Endothelial cell of umbilical vein (primary cell): Measurements from ENCODE around the gene TOMM6. TPM values are rescaled to one million over a fixed set of nuclear protein-coding genes. Genes with fewer than 3 reads are reported as not detected.

Experiments
- BruUV-seq: library from RNA; stranded (reverse); fragments of 400-500 nt; replicated peaks from 2 replicates; lab custom pipeline; 2021; lab: Mats Ljungman, UMichigan
- CTCF ChIA-PET: fragments of 300-600, 350-600 bp; sonication (Branson Sonifier 250); formaldehyde crosslinking; loops from one replicate; lab custom pipeline; 2021; ENCODE audit warnings: antibody characterized with exemption, inconsistent platforms; lab: Charles Lee
- POLR2A ChIA-PET: fragments of 300-600, 350-600 bp; sonication (Branson Sonifier 250); formaldehyde crosslinking; loops from one replicate; lab custom pipeline; 2021; ENCODE audit warnings: antibody characterized with exemption, inconsistent platforms; lab: Charles Lee
- DNase-seq: peaks from one replicate; pipeline ENCODE4 v3.0.0-alpha.2; 2011; ENCODE audit warnings: low read depth, low spot score
- FAIRE-seq: peaks from 2 replicates; lab custom pipeline; 2011; peaks lifted over from hg19 to GRCh38; lab: Jason Lieb, UNC
- H2AFZ ChIP-seq: 2 replicates; pipeline ENCODE4 v1.6.0; 2012; ENCODE audit warnings: low read depth, low read length, control low read depth, inconsistent platforms
- H3K27ac ChIP-seq: 2 replicates; pipeline ENCODE4 v1.5.1; 2011; ENCODE audit warnings: low read depth, mild to moderate bottlenecking, control low read depth, low read length, moderate library complexity; ENCODE audit not compliant: insufficient read depth
- H3K27me3 ChIP-seq, 2 experiments: 2 replicates each; pipeline versions ENCODE4 v1.6.0 to v1.6.1; 2011; ENCODE audit warnings: low read length in 2 of 2, mixed read lengths in 1 of 2; ENCODE audit not compliant: control insufficient read depth in 2 of 2, insufficient read depth in 2 of 2
- H3K36me3 ChIP-seq, 2 experiments: 2 replicates in 1 of 2; 3 replicates in 1 of 2; pipeline ENCODE4 v1.5.1; 2011; ENCODE audit warnings: low read length in 2 of 2, mild to moderate bottlenecking in 1 of 2, moderate library complexity in 1 of 2; ENCODE audit not compliant: control insufficient read depth in 2 of 2, insufficient read depth in 2 of 2; ENCODE audit errors: extremely low read depth in 1 of 2
- H3K4me1 ChIP-seq: 3 replicates; pipeline ENCODE4 v1.5.1; 2011; ENCODE audit warnings: mild to moderate bottlenecking, low read length; ENCODE audit not compliant: control insufficient read depth, insufficient read depth; ENCODE audit errors: extremely low read depth
- H3K4me2 ChIP-seq: 2 replicates; pipeline ENCODE4 v1.6.1; 2011; ENCODE audit warnings: low read length, control low read depth, mixed read lengths; ENCODE audit not compliant: insufficient read depth
- H3K4me3 ChIP-seq, 3 experiments: fragments of 200-600 bp in 1 of 3; sonication (generic), shearing (Covaris generic) in 1 of 3; replicated peaks in 1 of 3; 2 replicates each; pipeline ENCODE4 v1.5.1; 2011 to 2016; ENCODE audit warnings: control low read depth in 3 of 3, low read length in 3 of 3, mild to moderate bottlenecking in 2 of 3, inconsistent platforms in 1 of 3, low read depth in 1 of 3, moderate library complexity in 1 of 3; ENCODE audit not compliant: insufficient read depth in 1 of 3
- H3K79me2 ChIP-seq: 2 replicates; pipeline ENCODE4 v1.6.0; 2012; ENCODE audit warnings: low read length, inconsistent platforms; ENCODE audit not compliant: control insufficient read depth, insufficient read depth
- H3K9ac ChIP-seq: replicated peaks from 2 replicates; pipeline ENCODE3; 2011; ENCODE audit warnings: low read length, control low read depth; ENCODE audit not compliant: insufficient read depth; ENCODE audit errors: extremely low read depth
- H3K9me1 ChIP-seq: replicated peaks from 3 replicates; pipeline ENCODE4 v1.6.0; 2011; ENCODE audit warnings: mild to moderate bottlenecking, low read length; ENCODE audit not compliant: control insufficient read depth, insufficient read depth; ENCODE audit errors: extremely low read depth
- H3K9me3 ChIP-seq: replicated peaks from 2 replicates; pipeline ENCODE4 v1.5.1; 2012; ENCODE audit warnings: low read length, inconsistent platforms; ENCODE audit not compliant: control insufficient read depth, insufficient read depth
- H4K20me1 ChIP-seq: replicated peaks from 2 replicates; pipeline ENCODE3; 2011; ENCODE audit warnings: mild to moderate bottlenecking, low read length; ENCODE audit not compliant: control insufficient read depth, insufficient read depth; ENCODE audit errors: extremely low read depth
- CTCF ChIP-seq, 2 donors: IDR thresholded peaks; 1 replicate in 1 of 2; 2 replicates in 1 of 2; pipeline ENCODE4 v1.5.1; 2011; ENCODE audit warnings: low read length in 2 of 2, mild to moderate bottlenecking in 2 of 2, moderate library complexity in 2 of 2, control low read depth in 1 of 2, inconsistent platforms in 1 of 2, low read depth in 1 of 2; ENCODE audit not compliant: insufficient read depth in 1 of 2; ENCODE audit errors: extremely low read depth in 1 of 2
- EZH2 ChIP-seq: IDR thresholded peaks from 2 replicates; pipeline ENCODE4 v1.6.1; 2012; ENCODE audit warnings: borderline replicate concordance, low read depth, mild to moderate bottlenecking, moderate library complexity, low read length, inconsistent platforms; ENCODE audit not compliant: severe bottlenecking
- FOS ChIP-seq: IDR thresholded peaks from 2 replicates; pipeline ENCODE4 v1.6.1; 2011; ENCODE audit warnings: mild to moderate bottlenecking, low read length, moderate library complexity, borderline replicate concordance; ENCODE audit not compliant: insufficient read depth
- GATA2 ChIP-seq: IDR thresholded peaks from 2 replicates; pipeline ENCODE4 v1.7.0; 2011; ENCODE audit warnings: low read depth, mild to moderate bottlenecking, moderate library complexity, mixed read lengths, low read length; ENCODE audit not compliant: insufficient read length, insufficient read depth
- JUN ChIP-seq: IDR thresholded peaks from 2 replicates; pipeline ENCODE4 v1.6.1; 2011; ENCODE audit warnings: borderline replicate concordance, low read depth; ENCODE audit not compliant: insufficient read length, insufficient read depth
- MYC ChIP-seq: IDR thresholded peaks from one replicate; pipeline ENCODE4 v1.6.1; 2011; ENCODE audit warnings: mild to moderate bottlenecking, low read depth, low read length
- POLR2A ChIP-seq: IDR thresholded peaks from 2 replicates; pipeline ENCODE4 v1.6.1; 2012; ENCODE audit warnings: low read depth, mild to moderate bottlenecking, control low read depth, low read length
- POLR2AphosphoS5 ChIP-seq: IDR thresholded peaks from 2 replicates; pipeline ENCODE4 v1.6.1; 2012; ENCODE audit warnings: low read depth, mild to moderate bottlenecking, control low read depth, low read length, moderate library complexity; ENCODE audit not compliant: insufficient read depth
- dilution Hi-C: fragments of 300-500 bp; cut with MboI; formaldehyde crosslinking; loops from one replicate; pipeline ENCODE4 v1.15.0; 2019; ENCODE audit warnings: low sequenced_read_pairs; ENCODE audit not compliant: extremely low pct_ligation_motif_present
- intact Hi-C: fragments of 100-400 bp; cut with micrococcal nuclease; formaldehyde crosslinking; loops from one replicate; pipeline ENCODE4 v1.10.0; 2022
- polyA plus RNA-seq, 4 experiments: library from polyadenylated mRNA; depleted of rRNA in 3 of 4; stranded (reverse) in 3 of 4; unstranded in 1 of 4; fragments of >200 nt; gene quantifications; 2 replicates each; pipeline versions ENCODE4 v1.2.1 to v1.2.3, GENCODE V29; 2011 to 2012; ENCODE audit warnings: missing spikeins in 1 of 4
- total RNA-seq: library from RNA; stranded (reverse); gene quantifications from 2 replicates; pipeline ENCODE4 v1.2.3, GENCODE V29; 2021
- TF ChIP-seq, protein P1 (sequence below): IDR thresholded peaks from 2 replicates; pipeline ENCODE4 v1.6.1; 2011; ENCODE audit not compliant: insufficient read depth, insufficient read length

The TOMM6 gene
- total and polyA plus RNA-seq, 2 donors (not counting 3 experiments of a cell fraction or from before 2014, with no cell fraction given) = 233 to 527 TPM

DNA sequence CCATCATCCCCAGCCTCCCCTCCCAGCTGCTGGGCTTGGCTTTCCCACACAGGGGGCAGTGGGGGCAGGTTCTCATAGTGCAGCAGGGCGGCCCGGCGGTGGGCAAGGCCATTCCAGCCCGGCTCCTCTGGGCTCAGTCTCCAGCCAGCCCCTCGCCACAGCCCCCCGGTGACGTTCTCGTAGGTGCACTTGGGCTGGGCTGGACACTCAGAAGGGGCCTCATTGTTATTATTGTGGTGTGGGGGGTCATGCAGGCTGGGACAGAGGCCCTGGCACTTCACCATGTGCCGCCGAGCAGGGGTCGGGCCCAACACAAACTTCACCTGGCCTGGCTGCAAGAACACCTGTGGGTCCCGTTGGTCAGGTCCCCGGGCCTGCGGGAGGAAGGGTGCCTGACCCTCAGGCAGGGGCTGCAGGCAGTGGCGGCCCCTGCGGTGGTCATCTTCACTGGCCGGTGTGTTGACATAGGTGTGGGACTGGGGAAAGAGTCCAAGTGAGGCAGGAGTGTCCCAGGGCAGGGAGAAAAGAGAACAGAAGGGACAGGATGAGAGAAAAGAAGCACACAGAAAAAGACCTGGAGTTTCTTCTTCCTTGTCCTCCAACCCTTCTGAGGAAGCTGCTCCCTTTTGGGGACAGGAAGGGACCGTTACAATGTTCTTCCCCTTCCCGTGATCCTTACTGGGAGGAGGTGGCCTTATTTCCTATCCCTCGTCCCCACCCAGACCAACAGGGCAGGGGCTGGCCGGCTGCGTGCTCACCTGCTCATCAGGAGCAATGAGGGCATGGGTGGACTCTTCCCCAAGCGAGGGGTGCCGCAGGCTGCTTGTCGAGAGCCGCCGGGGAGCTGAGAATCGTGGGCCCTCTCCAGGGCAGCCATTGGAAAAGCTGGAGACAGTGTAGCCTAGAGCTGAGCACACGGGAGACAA, 16.2 kb upstream of the TOMM6 start:
- POLR2A ChIA-PET = no interaction called here
- H3K9me1 ChIP-seq = no peaks in the 10 kb centered on the region
- H3K27me3 ChIP-seq = no peaks in the 10 kb centered on the region
- H2AFZ ChIP-seq = no peak overlapping the region
- H3K4me3 ChIP-seq = no peak overlapping the region
- no peaks in the 10 kb centered on the region for H4K20me1 ChIP-seq
- DNase-seq = no peak
- no TSS peak for BruUV-seq
- CTCF ChIA-PET = interaction anchor here (1.4 kb wide), 1 partner anchor 88 kb away, joined by 3 read pairs; no protein-coding TSS in a partner anchor
- H3K79me2 ChIP-seq = no peaks in the 10 kb centered on the region
- peaks cover 3% of the 10 kb centered on the region for H3K4me1 ChIP-seq
- H3K4me2 ChIP-seq = no peak overlapping the region
- no peak overlapping the region for H3K27ac ChIP-seq
- dilution Hi-C loops = no loop called here
- no peak for FAIRE-seq
- H3K9ac ChIP-seq = no peak overlapping the region
- peaks cover 3 to 15% of the 10 kb centered on the region in 2 experiments for H3K36me3 ChIP-seq
- H3K9me3 ChIP-seq = no peaks in the 10 kb centered on the region
- intact Hi-C loops = no loop called here
- TF ChIP-seq EZH2 (no peak), GATA2 (no peak)
- TF ChIP-seq, protein P1, sequence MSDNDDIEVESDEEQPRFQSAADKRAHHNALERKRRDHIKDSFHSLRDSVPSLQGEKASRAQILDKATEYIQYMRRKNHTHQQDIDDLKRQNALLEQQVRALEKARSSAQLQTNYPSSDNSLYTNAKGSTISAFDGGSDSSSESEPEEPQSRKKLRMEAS = no peak

DNA sequence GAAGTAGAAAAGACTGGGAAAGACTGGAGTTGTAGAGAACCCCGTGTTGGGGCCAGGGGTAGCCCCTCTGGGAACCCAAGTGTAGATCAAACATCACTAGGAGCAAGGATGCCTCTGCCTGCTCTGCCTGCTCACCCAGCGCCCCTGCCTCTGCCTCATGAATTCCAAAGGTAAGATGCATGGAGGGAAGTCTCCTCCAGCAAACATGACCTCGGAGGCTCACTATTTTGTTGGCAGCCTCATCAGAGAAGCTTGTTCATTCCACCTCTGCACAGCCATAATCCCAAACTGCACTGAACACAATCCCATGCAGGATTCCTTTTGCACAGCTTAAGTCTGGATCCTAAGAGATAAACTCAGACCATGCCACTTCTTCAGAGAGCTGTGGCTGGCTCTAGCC, 12.7 kb upstream of the TOMM6 start:
- Histone ChIP-seq H3K9ac (no peak overlapping the region), H3K36me3 (peaks cover 5 to 19% of the 10 kb centered on the region in 2 experiments), H3K4me3 (no peak overlapping the region), H3K4me2 (no peak overlapping the region), H4K20me1 (no peaks in the 10 kb centered on the region), H3K4me1 (peaks cover 6% of the 10 kb centered on the region), H3K27me3 (no peaks in the 10 kb centered on the region), H3K27ac (no peak overlapping the region), H3K9me3 (no peaks in the 10 kb centered on the region), H3K79me2 (no peaks in the 10 kb centered on the region), H2AFZ (no peak overlapping the region), H3K9me1 (no peaks in the 10 kb centered on the region)
- CTCF ChIA-PET = interaction anchor here (1.0 to 3.0 kb wide), 5 partner anchors 27 to 407 kb away, joined by 3 to 21 read pairs (median 6); no protein-coding TSS in a partner anchor
- FAIRE-seq (no peak), DNase-seq (no peak)
- dilution Hi-C loops = no loop called here
- intact Hi-C loops = no loop called here
- POLR2A ChIA-PET = no interaction called here
- no peak for TF ChIP-seq CTCF (IDR thresholded peaks at IDR 0.05; ENCODE audit: extremely low read depth in 1 of 2, insufficient read depth in 1 of 2, low read depth in 1 of 2, low read length in 2 of 2)
- no peak for TF ChIP-seq POLR2AphosphoS5
- TF ChIP-seq, protein P1 = no peak
- no peak for TF ChIP-seq GATA2
- TF ChIP-seq EZH2 = no peak
- no peak for TF ChIP-seq MYC
- no peak for TF ChIP-seq JUN
- TF ChIP-seq POLR2A = no peak
- TF ChIP-seq FOS = no peak
- no TSS peak for BruUV-seq
